ENCODE measurements around the gene MFGE8. TPM values are rescaled to one million over a fixed set of nuclear protein-coding genes. Genes with fewer than 3 reads are reported as not detected.

Gene MFGE8
- total and polyA plus RNA-seq, 9 of the 15 experiments (the other 6 are each of a cell fraction or from before 2014, with no cell fraction given) = 2.3 to 142 (median 62.3) TPM

DNA sequence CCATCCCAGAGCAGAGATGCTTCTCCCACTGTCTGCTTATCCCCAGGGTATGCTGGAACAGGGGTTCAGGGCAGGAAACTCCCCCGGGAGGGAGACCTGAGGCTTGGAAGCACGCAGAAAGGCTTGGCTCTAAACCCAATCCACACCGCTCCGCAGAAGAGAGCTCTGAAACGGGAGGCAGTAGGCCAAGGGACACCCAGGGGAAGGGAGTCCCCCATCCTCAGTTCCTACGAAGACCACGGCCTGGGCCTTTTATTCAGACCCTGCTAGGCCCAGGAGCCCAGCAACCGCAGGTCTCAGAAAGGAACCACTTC lies 16.1 kb downstream of the MFGE8 start (continued):
- TF ChIP-seq, protein P1, sequence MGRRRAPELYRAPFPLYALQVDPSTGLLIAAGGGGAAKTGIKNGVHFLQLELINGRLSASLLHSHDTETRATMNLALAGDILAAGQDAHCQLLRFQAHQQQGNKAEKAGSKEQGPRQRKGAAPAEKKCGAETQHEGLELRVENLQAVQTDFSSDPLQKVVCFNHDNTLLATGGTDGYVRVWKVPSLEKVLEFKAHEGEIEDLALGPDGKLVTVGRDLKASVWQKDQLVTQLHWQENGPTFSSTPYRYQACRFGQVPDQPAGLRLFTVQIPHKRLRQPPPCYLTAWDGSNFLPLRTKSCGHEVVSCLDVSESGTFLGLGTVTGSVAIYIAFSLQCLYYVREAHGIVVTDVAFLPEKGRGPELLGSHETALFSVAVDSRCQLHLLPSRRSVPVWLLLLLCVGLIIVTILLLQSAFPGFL (CRISPR knock-in tag; IDR thresholded peaks at IDR 0.05) = no peak

DNA sequence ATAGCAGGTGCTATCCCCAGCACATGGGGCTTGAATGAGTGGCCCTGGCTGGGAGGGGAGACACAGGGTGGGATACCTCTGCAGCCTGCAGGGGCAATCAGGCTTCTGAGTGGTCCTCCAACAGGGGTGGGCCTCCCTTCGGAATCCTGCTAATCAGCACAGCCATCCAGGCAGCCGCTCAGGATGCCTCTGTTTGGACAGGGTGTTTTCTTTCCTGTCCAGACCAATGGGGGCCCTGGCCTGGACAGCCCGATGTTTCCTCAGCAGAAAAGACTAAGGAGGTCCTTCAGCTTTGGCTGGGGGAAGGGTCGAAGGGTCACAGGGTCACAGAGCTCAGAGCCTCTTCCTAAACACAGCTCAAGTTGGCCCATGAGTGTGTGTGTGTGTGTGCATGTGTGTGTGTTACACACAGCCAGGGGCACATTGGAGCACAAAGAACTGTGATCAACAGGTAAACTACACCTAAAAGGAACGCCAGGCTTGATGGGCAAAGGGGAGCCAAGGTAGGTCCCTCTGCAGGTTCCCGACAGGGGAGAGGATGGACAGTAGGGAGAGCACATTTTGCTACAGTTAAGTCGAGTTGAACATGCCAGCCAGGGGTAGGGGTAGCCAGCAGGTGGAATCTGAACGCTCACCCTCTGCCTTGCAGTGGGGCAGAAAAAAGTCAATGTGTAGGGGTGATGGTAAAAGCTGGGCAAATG lies 16.7 kb downstream of the MFGE8 start:
- 60% methylated on average over 8 of the region's 8 CpGs for WGBS (ENCODE audit: insufficient coverage, low coverage, missing lambda C conversion rate)
- TF ChIP-seq, protein P2, sequence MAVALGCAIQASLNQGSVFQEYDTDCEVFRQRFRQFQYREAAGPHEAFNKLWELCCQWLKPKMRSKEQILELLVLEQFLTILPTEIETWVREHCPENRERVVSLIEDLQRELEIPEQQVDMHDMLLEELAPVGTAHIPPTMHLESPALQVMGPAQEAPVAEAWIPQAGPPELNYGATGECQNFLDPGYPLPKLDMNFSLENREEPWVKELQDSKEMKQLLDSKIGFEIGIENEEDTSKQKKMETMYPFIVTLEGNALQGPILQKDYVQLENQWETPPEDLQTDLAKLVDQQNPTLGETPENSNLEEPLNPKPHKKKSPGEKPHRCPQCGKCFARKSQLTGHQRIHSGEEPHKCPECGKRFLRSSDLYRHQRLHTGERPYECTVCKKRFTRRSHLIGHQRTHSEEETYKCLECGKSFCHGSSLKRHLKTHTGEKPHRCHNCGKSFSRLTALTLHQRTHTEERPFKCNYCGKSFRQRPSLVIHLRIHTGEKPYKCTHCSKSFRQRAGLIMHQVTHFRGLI (CRISPR knock-in tag; IDR thresholded peaks at IDR 0.05) = no peak
- TF ChIP-seq NFIC (IDR thresholded peaks at IDR 0.05) (0 out of 2 replicates have a peak, but pooled peaks have one; percentile 1), TGIF2 (CRISPR knock-in tag; IDR thresholded peaks at IDR 0.05) (no peak), SUPT5H (IDR thresholded peaks at IDR 0.05) (0 out of 2 replicates have a peak, but pooled peaks have one; percentile 6)
- H3K4me1 ChIP-seq (replicated peaks in 1 of 2; ENCODE audit: control insufficient read depth in 2 of 2, insufficient read depth in 2 of 2, low read length in 2 of 2) = peaks cover 9 to 43% of the 10 kb centered on the region in 2 experiments; a peak in 4 of 5 replicates
- intact Hi-C loops (cut with micrococcal nuclease) = loop anchor here (5.0 kb wide), 1 partner anchor 281 kb away; no protein-coding TSS in a partner anchor
- FAIRE-seq = peak; percentile 26
- H3K4me2 ChIP-seq (ENCODE audit: insufficient read depth, low read length) = no peak overlapping the region
- H2AFZ ChIP-seq (ENCODE audit: low read depth, low read length) = no peak overlapping the region
- no peaks in the 10 kb centered on the region for H3K9me3 ChIP-seq (replicated peaks; ENCODE audit: control insufficient read depth, insufficient read depth, low read depth, low read length)
- no peak for ATAC-seq
- H3K4me3 ChIP-seq = no peak overlapping the region
- DNase-seq (ENCODE audit: extremely low read depth in 1 of 4, low spot score in 3 of 4) = no peak
- H3K9me1 ChIP-seq (ENCODE audit: control insufficient read depth, insufficient read depth, low read length) = no peaks in the 10 kb centered on the region
- CTCF ChIA-PET (ENCODE audit: low intra/inter-chr PET ratio) = no interaction called here
- no peaks in the 10 kb centered on the region for H4K20me1 ChIP-seq (replicated peaks; ENCODE audit: control insufficient read depth, insufficient read depth, low read length)
- no peak overlapping the region for H3K27ac ChIP-seq (ENCODE audit: extremely low read depth, low read depth, low read length)
- peak overlapping the region in 1 of 2 experiments; percentile 81; a peak in 1 of 4 replicates for H3K9ac ChIP-seq (ENCODE audit: insufficient read depth in 1 of 2, low read depth in 2 of 2, low read length in 2 of 2)
- POLR2A ChIA-PET = interaction anchor here (0.6 to 1.3 kb wide), 3 partner anchors 9 to 553 kb away, joined by 3 to 4 read pairs (median 3); no protein-coding TSS in a partner anchor
- H3K27me3 ChIP-seq (ENCODE audit: control insufficient read depth in 2 of 2, insufficient read depth in 2 of 2, low read length in 2 of 2) = no peaks in the 10 kb centered on the region
- in situ Hi-C loops (cut with MboI) = no loop called here
- H3K79me2 ChIP-seq (ENCODE audit: control insufficient read depth, insufficient read depth, low read length) = no peaks in the 10 kb centered on the region
- H3K36me3 ChIP-seq (ENCODE audit: control insufficient read depth, insufficient read depth, low read length) = peaks cover 20% of the 10 kb centered on the region; the same call in 2 of the 3 replicates
- no TSS peak for BruUV-seq (replicated peaks)

Measured in K562 (cell line).